Putamen (tissue), 1 donor: ENCODE results near the gene CFAP47.
"Not testable (repeated sequence)": the region's sequence is repeated elsewhere in the genome, so short reads cannot be mapped to it uniquely, and the experiment has no call there.

ENCODE experiments used
- DNase-seq: peaks from one replicate; pipeline ENCODE4 v3.0.0-alpha.2; 2016; ENCODE audit warnings: low spot score

The CFAP47 gene, protein sequence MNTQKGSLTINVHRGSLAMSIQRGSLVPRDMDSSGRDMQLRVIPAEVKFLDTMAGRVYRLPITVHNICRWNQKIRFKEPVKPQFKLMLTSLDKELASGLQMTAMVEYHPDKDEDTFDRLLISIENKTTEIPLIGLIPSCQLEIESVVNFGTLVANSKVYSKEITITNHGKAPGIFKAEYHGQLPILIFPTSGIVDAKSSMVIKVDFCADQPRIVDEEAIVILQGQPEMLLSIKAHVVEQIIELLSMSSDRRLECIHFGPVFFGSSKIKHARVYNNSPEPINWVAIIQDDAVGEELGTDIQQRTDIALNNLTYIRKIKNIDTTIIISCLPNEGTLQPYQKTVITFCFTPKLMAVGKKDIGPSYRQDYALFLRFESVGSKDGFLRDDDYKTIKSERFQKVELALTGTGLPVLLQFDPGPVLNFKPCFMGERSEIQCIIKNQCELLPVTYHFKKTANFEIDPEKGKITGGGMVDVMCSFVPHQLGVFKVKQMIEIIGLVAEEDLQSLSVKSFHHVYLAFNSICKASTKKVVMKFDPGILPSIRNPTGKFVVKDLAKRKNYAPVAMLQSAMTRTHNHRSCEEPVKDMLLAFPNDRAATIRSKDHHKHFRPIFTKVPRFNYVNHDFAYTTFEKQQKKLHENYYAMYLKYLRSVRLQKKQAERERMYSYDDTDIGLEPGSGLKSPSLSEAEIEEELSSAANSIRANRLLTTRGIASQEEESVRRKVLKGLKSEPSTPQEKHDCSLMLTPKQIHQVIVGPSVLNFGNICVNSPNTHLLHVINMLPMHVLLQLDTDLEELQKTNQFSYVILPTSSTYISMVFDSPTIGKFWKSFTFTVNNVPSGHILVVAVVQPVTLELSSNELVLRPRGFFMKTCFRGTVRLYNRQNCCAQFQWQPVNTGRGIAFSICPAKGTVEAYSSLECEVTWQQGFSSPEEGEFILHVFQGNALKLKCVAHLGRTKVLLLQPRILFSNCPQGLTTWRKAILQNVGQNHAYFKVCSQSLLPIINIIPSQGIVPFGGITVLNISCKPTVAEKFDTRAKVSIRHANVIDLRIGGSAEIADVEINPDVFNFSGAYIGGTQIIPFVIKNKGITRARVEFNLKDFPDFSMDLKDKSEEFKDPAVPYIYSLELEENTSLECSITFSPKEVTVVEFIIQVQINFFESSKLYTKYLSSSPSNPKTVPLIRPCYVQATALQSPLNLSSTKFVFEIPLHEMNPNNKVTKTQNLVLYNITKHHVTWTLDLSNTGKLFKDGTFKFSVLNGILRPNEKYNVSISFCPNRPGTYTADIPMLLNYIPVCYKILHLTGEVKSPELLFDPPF (N-terminal part only)

DNA sequence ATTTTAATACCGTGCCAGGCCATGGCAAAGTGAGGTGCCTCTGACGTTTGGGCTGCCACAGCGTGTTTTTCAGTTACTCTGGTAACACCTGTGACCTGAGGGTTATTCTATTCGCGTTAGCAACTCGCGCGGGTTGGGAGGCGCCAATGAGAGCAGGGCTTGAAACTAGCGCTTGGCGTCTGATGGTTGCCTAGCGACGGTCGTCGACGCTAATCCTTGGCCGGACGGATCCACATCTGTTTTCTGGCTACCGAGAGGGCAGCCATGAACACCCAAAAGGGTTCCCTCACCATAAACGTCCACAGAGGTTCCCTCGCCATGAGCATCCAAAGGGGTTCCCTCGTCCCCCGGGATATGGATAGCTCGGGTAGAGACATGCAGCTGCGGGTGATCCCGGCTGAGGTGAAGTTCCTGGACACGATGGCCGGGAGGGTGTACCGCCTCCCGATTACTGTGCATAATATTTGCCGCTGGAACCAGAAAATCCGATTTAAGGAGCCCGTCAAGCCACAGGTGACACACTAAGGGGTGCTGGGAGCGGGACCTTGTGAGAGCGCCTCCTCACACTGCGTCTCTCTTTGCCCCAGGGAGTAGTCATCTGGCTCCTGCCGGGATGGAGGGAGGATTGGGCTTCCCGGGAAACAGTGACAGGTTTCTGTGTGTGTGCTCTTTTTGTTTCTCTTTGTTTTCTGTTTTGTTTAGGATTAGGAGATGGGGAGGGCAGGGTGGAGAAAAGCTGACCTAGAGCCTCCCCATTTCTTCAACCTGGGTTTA is at the start of gene CFAP47:
Gene CFAP47, plus strand, starts transcription at position 199 of the 774 bp plus-strand sequence. Its CDS starts 66 bp downstream, at position 265.
- peak; percentile 32 for DNase-seq

DNA sequence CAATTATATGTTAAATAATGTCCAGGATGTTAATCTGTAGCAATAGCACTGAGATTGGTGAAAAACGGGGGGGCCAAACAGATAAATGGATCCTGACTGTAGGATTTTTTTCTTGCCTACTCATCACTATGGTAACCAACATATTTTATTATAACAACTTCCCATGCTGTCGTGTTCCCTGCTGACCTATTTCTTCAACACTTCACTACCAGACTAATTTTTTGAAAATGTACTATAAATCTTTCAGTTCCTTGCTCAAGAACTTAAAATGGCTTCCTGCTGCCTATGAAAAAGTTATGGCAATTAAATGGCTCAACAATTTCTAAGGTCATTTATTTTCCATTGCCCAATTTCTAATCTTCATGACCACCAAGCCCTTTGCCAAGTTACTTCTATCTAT is 38.9 kb upstream of the CFAP47 start:
- DNase-seq = no peak

DNA sequence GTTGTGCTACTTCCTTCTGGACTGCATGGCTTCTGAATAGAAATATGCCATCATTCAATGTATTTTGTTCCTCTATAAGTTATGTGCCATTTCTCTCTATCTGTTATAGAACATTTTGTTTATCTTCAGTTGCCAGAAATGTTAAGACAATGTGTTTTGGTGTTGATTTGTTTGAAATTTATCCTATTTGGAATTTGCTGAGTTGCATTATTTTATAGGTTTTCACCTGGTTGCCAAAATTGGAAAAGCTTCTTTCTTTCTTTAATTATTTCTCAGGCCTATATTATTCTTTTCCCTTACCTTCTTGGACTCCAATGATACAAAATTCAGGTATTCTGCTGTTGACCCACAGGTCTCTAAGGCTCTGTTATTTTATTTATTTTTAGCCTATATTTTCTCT is 33.4 kb upstream of the CFAP47 start:
- DNase-seq = no peak

DNA sequence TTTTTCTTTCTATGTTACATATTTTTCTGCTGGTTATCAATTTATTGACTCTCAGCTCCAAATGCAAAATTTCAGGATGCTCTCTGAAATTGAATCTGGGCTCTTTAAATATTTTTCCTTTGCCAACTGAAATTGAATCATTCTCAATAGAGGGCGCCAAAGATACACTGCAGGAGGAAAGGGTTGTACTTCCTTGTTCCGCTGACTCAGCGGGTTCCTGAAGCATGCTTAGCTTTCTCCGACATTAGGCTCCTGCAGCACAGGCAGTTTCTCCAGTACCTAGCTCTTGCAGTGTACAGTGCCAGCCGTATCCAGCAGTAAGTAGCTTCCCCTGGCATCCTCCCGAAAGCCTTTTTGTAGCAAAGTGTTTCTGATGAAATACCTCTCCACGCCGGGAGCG is 28.8 kb upstream of the CFAP47 start:
- peak; percentile 31 for DNase-seq

DNA sequence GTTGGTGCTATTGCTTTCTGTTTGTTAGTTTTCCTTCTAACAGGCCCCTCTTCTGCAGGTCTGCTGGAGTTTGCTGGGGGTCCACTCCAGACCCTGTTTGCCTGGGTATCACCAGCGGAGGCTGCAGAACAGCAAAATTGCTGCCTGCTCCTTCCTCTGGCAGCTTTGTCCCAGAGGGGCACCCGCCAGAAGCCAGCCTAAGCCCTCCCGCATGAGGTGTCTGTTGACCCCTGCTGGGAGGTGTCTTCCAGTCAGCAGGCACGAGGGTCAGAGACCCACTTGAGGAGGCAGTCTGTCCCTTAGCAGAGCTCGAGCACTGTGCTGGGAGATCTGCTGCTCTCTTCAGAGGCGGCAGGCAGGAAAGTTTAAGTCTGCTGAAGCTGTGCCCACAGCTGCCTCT is 67.3 kb downstream of the CFAP47 start:
- DNase-seq = not testable (repeated sequence)

DNA sequence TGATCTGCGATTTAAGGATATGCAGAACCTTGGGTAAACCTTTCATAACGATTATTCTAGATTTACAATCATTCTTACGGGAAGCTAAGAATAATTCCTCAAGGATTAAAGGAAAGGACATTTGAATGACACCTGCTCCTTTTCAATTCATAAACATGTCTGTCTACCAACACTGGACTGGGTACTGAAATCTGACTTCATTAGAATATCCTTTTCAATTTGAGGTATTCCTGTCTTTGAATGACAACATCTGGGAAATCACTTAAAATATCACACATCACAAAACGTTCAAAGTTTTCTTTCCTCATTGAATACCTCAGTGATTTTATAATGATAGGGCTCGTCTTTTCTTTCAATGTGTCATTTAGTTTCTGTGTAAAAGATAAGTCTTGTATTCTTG is 87.7 kb downstream of the CFAP47 start:
- DNase-seq = no peak

DNA sequence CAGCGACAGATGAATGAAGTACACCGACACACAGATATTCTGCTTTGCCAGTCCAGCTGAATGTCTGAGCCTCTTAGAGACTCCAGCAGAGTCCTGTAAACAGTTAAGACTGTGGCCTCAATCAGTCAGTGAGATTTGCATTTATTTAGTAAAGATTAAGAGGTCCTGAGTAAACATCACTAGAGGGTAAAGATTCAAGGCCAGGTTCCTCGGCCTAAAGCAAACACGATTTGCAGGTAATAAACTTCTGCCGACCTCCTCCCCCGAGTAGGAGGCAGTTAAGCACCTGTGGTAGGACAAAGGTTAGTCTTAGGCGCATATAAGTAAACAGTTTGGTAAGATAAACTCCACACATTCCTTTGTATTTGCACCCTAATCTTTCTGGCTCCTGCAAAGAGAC is 99.6 kb downstream of the CFAP47 start:
- no peak for DNase-seq

DNA sequence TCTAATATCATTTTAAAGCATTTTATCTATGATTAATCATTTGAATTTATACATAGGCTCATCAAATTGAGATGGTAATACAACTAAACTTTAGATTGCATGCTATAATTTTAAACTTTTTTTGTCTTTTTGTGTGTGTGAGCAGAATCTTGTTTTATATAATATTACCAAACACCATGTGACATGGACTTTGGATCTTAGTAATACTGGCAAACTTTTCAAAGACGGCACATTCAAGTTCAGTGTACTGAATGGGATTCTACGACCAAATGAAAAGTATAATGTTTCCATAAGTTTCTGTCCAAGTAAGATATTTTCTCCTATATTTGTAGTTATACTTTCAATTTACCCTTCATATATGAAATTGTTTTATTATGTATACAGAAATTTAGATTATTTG is 116.0 kb downstream of the CFAP47 start:
- no peak for DNase-seq

DNA sequence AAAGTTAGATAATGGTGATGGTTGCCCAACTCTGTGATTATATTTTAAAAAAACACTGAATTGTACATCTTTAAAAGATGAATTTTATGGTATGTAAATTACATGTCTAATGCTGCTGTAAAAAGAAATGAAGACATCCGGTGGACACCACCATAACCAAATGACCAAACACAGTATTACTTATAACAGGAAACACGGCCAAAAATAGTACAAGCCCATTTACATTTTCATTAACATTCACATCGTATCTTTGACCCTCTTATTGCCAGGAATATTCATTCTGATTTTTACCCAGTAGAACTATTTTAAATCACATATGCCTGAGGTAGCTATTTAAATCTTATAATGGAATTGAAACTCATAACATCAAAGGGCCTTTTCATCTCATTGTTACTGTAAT is 143.2 kb downstream of the CFAP47 start:
- DNase-seq = no peak

DNA sequence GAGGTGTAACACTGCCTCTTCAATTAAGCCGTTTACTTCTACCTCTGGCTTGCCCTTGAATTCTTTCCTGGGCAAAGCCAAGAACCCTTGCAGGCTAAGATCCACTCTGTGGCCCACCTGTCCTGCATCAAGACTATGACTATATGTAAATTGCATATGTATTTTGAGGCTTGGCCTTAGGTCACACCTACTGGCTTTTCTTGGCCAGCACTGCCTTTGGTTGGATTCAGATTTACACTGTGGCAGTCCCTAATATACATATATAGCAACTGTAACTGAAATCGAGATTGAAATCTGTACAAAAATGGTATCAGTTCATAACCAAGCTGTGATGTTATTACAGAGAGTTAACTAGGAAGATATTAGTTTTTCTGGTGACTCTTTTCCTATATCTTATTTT is 151.5 kb downstream of the CFAP47 start:
- DNase-seq = no peak

DNA sequence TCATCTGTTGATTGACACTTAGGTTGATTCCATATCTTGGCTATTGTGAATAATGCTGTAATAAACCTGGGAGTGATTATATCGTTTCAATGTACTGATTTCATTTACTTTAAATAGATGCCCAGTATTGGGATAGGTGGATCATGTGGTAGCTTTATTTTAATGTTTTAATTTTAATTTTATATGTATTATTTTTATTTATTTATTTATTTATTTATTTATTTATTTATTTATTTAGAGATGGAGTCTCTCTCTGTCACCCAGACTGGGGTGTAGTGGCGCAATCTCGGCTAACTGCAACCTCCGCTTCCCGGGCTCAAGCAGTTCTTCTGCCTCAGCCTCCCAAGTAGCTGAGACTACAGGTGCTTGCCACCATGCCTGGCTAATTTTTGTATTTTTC is 155.5 kb downstream of the CFAP47 start:
- not testable (repeated sequence) for DNase-seq

DNA sequence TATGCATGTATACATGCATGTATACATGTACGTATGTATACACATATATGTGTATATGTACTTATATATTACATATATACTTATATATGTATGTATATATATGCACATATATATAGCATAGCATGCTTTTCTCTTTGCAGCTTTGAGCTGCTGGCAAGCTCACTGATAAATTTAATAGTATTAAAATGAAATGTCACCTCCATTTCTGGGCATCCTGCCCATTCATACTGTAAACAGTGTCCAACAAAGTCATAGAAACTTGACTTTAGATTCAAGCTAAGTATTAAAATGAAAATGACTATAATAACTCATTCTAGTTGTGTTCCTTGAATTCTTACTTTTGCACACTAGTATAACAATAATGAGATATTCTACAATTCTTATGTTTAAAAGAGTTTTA is 163.7 kb downstream of the CFAP47 start:
- no peak for DNase-seq

DNA sequence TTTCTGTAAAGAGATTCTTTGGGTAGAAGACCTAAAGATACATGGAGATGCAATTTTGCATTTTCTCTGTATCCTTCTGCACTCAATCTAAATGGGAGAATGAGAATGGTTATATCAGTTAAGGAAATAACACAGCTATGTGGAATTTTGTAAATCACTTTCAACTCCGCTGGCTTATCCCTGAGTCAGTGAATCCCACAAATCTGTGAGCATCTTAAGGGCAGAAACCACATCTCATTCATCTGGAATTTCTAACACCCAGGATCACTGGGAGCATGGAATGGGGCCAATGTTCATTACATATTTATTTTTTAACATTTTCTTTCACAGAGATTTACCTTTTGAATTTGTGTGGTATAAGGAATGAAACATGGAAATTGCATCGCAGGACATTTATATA is 167.8 kb downstream of the CFAP47 start:
- DNase-seq = no peak

DNA sequence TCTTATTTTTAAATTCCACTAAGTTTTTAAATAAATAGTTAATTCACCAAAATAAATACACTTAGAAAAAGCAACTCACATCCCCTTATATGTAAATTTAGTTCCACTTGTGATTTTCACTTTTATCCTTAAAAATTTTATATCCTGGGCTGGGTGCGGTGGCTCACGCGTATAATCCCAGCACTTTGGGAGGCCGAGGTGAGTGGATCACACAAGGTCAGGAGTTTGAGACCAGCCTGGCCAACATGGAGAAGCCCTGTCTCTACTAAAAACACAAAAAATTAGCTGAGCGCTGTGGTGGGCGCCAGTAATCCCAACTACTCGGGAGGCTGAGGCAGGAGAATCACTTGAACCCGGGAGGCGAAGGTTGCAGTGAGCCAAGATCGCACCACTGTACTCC is 169.4 kb downstream of the CFAP47 start:
- DNase-seq = not testable (repeated sequence)

DNA sequence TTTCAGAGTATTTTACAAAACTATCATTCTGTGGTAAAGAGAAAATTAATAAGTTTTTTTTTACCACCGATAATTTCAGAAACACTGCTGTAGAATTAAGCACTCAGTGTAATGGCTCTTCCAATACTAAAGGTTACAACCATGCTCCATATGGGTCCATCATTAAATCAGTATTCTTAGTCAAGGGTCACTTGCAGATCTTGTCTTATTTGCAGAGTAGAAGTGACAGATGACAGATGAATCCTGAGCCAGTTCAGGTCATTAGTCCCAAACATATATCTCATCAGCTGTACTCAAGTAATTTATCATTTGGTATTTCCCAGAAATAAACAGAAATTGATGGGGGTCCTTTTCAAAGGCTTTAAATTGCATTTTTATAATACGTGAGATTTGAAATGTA is 182.9 kb downstream of the CFAP47 start:
- no peak for DNase-seq

DNA sequence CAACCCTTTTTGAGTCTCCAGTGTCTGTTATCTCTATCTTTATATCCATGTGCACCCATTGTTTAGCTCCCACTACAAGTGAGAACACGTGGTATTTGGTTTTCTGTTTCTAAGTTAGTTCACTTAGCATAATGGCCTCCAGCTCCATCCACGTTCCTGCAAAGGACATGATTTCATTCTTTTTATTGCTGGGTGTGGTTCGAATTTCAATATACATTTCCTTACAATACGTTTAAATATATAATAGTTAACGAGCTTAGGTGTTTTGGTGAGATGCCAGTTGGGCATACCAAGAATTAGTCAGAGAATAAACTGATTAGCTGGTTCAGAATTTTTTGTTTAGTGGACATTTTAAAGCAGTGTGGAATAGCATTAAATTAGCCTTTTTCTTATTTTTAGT is 196.7 kb downstream of the CFAP47 start:
- DNase-seq = no peak

DNA sequence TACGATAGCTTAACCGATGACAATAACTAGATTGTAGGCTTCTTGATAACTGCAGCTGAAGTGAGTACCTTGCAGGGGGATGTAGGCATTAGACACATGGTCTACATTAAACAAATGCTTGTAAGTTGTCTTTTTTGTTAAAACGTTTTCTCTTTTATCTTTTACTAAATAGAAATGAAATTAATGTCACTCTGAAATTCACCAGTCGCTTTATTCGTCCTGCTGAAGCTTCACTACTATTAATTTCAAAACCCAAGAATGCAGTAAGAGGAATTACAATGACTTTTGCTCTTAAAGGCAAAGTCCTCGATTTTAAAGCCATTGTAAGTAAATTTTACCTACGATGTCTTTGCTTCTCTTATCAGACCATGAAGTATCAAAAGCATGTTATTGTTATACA is 239.7 kb downstream of the CFAP47 start:
- no peak for DNase-seq

DNA sequence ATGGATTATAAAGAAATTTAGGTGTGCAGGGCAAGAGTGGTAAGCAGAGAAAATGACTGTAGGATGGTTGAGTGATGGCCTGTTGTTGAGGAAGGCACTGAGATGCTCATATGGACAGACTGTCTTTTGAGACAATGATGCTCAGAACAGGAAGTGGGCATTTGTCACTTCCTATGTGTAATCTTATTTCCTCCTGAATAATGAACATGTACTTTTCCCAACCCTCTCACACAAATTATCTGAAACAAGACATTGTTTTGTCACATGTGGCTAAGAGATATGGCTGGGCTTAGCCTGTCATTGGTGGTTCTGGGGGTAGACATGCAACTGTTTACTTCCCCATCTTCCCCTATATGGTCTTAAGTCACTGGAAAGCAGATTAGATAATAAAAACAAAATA is 240.5 kb downstream of the CFAP47 start:
- DNase-seq = no peak

DNA sequence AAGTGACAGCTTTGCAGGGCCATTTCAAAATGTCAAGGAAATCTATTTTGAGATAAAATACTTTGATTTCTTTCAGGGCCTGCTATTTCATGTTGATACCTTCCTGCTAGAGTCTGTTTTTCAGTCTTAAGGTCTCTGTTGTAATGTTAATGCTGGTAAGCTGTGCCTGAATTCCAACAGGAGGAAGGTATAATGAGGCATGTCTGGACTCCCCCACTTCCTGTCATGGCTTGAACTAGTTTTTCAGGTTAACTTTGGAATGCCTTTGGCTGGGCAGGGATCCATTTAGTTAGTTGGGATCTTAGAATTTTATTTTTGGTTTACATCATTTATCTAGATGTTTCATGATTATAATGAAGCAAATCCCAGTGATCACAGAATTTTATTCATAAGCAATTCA is 279.0 kb downstream of the CFAP47 start:
- DNase-seq = no peak

DNA sequence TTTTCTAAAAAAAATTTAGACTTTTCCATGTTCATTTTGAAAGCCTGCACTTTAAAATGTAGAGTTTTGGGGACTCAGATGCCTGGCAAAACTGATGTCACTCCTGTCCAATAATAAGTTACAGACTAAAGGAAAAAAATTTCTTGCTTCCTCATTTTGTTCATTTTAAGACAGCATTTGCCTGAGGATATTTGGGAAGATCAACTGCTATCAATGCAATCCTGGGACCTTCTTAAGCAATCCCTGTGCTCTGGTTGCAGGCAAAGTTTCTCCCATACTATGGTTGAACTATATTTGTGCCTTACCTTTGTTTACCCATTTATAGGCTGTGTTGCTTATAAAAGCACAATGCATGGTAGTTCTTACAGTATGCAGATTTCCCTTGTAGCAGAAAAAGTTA is 280.4 kb downstream of the CFAP47 start:
- DNase-seq = no peak

DNA sequence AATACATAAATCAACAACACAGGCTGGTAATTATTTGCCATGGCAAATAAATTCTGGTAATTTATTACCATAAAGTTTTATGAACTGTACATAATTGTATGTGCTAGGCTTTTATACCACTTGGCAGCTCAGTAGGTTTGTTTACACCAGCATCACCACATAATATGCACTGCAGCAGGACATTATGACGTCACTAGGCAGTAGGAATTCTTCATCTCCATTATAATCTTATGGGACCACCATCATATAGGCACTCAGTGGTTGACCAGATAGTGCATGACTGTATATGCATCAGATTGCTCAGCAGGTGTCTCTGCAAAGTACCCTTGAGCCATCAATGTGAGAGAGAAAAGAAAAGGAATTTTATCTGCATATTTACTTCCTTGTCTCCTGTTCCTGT is 295.4 kb downstream of the CFAP47 start:
- no peak for DNase-seq

DNA sequence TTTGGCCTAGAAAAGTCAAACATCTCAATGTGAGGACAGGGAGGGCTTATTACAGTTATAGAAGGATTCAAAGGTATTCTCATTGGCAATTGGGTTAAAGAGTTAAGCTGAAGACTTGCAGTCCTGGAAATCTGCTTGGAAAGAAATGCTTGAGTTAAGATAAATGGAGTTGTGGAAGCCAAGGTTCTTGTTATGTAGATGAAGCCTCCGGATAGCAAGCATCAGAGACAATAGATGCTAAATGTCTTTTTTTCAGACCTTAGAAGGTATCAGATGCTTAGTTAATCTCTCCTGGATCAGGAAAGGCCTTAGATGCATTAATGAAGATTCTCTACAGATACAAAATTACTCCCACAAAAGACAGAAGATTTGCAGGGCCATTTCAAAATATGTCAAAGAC is 299.3 kb downstream of the CFAP47 start:
- DNase-seq = no peak
